SU-DHL-6 (cell line): ENCODE data around the gene RYK.

Experiments
- EZH2phosphoT487 ChIP-seq: fragments of 200-600 bp; sonication (generic), shearing (Covaris generic); conservative IDR thresholded peaks from 2 replicates; pipeline ENCODE4 v1.6.1; 2018; ENCODE audit warnings: mild to moderate bottlenecking, antibody characterized with exemption, low read length, moderate library complexity, mixed read lengths
- TF ChIP-seq, protein P1 (sequence below): fragments of 200-600 bp; sonication (generic); IDR thresholded peaks from one replicate; pipeline ENCODE4 v1.5.1; 2017; ENCODE audit warnings: antibody characterized with exemption, mild to moderate bottlenecking, low read length, moderate library complexity; ENCODE audit not compliant: insufficient read depth, poor library complexity, severe bottlenecking

DNA sequence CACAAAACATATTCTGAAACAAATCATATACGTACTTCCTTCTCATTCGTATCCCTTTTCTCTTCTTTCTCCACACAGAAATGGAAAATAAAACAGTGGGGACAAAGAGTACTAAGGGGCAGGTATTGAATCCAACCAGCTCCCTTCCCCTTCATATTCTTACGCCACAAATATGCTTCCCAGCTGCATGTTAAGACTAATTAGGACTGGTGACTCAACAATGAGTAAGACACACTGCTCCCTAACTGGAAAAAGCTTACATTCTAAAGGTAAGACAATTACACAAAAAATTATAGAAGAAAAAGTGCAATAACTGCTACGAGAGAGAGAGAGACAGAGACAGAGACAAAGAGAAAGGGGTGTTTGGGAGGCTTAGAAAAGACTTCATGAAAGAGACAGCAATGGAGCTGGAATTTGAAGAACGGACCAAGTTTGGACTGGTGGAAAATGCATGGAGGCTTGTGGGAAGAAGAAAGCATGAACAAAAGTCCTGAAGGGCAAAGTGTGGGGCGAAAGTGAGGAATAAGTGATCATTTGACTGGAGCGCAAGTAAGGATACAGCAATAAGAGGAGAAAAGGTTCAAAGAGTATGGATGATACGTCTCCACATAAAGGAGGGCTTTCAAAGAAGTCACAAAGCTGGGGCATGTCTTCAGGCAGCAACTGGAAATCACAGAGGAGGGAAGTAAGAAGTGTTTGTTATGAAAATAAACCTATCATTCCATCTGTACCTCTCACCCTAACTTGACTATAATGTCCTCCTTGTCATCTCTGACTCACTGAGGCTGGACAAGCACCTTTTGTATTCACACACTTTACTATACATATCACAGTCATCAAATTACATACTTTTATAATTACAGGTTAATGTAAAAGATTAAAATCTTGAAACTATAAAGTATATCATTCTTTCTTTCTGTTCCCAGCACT is 49.2 kb downstream of the RYK start:
- no peak for TF ChIP-seq EZH2phosphoT487
- TF ChIP-seq, protein P1, sequence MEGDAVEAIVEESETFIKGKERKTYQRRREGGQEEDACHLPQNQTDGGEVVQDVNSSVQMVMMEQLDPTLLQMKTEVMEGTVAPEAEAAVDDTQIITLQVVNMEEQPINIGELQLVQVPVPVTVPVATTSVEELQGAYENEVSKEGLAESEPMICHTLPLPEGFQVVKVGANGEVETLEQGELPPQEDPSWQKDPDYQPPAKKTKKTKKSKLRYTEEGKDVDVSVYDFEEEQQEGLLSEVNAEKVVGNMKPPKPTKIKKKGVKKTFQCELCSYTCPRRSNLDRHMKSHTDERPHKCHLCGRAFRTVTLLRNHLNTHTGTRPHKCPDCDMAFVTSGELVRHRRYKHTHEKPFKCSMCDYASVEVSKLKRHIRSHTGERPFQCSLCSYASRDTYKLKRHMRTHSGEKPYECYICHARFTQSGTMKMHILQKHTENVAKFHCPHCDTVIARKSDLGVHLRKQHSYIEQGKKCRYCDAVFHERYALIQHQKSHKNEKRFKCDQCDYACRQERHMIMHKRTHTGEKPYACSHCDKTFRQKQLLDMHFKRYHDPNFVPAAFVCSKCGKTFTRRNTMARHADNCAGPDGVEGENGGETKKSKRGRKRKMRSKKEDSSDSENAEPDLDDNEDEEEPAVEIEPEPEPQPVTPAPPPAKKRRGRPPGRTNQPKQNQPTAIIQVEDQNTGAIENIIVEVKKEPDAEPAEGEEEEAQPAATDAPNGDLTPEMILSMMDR: no peak
